GM18505 (cell line): ENCODE results near the gene AFF3.

ENCODE experiments used
- ATAC-seq: cut with Tn5 transposase; IDR thresholded peaks from one replicate; pipeline ENCODE4 v1.9.1; 2021; ENCODE audit not compliant: unreplicated experiment
- POLR2A ChIP-seq: IDR thresholded peaks from 4 replicates; pipeline ENCODE4 v1.6.1; 2011; ENCODE audit warnings: borderline replicate concordance; ENCODE audit not compliant: insufficient read depth, insufficient read length; ENCODE audit errors: extremely low read depth

The AFF3 gene, protein sequence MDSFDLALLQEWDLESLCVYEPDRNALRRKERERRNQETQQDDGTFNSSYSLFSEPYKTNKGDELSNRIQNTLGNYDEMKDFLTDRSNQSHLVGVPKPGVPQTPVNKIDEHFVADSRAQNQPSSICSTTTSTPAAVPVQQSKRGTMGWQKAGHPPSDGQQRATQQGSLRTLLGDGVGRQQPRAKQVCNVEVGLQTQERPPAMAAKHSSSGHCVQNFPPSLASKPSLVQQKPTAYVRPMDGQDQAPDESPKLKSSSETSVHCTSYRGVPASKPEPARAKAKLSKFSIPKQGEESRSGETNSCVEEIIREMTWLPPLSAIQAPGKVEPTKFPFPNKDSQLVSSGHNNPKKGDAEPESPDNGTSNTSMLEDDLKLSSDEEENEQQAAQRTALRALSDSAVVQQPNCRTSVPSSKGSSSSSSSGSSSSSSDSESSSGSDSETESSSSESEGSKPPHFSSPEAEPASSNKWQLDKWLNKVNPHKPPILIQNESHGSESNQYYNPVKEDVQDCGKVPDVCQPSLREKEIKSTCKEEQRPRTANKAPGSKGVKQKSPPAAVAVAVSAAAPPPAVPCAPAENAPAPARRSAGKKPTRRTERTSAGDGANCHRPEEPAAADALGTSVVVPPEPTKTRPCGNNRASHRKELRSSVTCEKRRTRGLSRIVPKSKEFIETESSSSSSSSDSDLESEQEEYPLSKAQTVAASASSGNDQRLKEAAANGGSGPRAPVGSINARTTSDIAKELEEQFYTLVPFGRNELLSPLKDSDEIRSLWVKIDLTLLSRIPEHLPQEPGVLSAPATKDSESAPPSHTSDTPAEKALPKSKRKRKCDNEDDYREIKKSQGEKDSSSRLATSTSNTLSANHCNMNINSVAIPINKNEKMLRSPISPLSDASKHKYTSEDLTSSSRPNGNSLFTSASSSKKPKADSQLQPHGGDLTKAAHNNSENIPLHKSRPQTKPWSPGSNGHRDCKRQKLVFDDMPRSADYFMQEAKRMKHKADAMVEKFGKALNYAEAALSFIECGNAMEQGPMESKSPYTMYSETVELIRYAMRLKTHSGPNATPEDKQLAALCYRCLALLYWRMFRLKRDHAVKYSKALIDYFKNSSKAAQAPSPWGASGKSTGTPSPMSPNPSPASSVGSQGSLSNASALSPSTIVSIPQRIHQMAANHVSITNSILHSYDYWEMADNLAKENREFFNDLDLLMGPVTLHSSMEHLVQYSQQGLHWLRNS (N-terminal part only)

DNA sequence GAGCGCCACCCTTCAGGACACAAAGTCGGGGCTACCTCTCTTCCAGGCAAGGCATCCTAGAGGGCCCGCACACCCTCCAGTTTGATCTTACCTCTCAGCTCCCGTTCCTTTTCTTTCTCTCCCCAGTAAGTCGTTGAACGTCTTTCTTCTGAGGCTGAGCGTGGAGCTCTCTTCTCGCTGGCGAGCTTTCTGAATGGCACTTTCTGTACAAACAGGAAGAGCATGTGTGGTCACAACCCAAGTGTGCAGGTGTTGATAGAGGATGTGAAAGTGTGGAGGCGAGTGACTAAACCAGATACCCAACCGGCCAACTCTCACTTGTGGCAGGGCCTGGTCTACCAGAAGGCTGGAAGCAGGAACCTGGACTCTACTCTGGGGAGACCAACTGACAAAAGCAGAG lies at the start of gene AFF3:
TSS of gene AFF3 (minus strand) at position 198 of the 400 bp plus-strand sequence. CDS start 38,136 bp downstream, outside the sequence.
- peak; percentile 95 for ATAC-seq
- peak; percentile 39 for TF ChIP-seq POLR2A

DNA sequence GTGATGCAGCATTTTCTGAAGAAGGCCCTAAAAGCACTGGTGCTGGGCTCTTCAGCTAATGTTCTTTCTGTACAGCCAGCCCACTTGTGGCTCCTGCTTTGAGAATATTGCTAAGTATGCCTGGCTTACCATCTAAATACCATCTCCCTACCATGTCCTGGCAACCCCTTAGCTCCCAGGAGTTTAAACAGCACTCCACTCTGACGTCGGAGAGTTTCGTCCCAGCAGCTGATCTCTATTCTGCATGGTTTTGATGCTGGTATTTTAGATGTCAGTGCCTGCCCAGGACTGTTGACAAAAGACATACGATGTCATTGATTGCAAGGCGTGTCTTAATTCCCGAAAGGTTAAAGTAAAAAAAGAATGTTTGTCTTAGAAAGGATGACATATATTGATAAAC lies 47.0 kb upstream of the AFF3 start:
- no peak for ATAC-seq
- no peak for TF ChIP-seq POLR2A

DNA sequence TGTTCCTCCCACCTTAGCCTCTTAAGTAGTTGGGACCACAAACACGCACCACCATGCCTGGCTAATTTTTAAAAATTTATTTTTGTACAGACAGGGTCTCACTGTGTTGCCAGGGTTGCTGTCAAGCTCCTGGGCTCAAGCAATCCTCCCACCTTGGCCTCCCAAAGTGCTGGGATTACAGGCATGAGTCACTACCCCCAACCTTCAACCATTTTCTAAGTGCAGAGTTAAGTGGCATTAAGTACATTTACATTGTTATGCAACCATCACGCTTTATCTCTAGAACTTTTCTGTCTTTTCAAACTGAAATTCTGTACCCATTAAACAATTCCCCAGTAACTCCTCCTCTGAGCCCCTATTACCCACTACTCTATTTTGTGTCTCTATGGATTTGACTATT lies 45.9 kb upstream of the AFF3 start:
- ATAC-seq = no peak
- TF ChIP-seq POLR2A = no peak

DNA sequence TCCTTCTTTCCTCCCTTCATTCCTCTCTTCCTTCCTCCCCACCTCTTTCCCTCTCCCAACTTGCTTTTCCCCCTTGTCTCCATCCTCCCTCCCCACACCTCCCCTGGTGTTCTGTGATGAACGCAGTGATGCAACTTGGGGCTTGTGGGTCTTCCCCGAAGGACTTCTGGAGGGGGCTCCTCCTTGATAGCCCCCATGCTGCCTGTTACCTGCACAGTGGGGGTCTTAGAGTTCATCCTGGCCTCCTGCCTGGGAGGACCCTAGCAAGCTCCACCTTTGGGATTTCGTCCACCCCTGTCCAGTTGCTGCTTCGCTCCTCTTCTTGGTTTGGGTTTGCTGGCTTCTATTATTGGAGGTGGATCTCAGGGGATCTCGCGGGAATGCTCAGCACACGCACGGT lies 43.7 kb upstream of the AFF3 start:
- TF ChIP-seq POLR2A = no peak
- ATAC-seq = no peak

DNA sequence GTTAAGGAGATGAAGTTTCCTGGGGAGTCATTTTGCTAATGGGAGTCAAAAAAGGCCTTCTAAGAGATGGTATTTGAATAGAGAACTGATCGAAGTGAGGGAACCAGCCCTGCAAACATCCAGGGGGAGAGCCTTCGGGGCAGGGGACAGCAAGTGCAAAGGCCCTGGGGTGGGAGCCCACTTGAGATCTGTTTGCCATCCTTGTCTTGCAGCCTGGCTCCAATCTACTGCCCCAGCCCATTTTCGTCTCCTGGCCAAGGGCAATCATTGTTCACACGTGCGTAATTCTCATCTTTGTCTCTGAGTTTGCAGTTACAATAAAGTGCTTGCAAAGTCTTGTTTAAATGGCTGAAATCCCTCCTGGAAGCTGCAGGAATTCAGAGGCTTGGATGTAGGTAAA lies 43.1 kb upstream of the AFF3 start:
- ATAC-seq = no peak
- TF ChIP-seq POLR2A = no peak

DNA sequence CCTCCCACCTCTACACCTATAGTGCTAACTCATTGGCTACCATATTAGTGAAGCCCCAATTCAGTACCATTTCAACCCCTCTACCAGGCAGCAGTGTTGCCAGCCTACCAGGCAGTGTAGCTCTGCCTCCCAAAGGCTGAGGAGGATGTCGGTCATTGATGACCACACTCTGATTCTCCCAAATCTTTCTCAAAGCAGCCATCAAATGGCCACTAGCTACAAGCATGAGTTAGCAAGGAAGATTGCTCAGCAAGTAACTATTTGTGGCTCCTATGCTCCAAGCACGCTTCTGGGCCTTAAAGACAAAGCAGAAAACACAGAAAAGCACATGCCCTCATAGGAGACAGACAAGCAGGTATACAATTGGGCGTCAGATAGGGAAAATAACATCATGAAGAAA lies 42.7 kb upstream of the AFF3 start:
- ATAC-seq = no peak
- TF ChIP-seq POLR2A = no peak

DNA sequence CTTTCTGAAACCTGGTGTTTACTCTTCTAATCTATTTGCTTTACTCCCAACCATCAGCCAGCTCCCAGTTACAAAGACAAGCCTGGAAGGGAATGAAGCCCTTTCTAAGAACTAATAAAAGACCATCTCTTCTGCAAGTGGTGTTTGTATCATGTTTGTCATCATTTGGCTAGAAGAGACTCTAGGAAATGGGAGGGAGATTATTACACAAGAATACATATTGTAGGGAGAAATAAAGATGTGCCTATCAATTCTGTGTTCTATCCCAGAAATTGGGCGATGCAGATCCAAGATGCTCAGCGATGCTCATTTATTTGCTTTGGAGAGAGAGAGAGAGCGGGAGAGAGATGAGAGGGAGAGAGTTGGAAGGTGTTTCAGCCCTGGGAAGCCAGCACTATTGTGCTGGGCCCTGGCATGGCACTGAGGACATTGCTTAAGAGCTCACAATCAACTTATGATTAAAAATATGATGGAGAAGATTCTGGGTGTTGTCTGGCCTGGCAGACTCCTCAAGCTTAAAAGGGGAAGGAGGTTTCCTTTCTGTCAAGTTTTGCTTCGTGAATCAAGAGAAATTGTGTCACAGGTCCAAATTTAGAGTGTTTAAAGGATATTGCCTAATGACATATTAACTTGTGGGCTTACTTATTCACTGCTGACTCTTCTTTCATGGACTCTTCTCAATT lies 41.8 kb upstream of the AFF3 start:
- no peak for ATAC-seq
- no peak for TF ChIP-seq POLR2A

DNA sequence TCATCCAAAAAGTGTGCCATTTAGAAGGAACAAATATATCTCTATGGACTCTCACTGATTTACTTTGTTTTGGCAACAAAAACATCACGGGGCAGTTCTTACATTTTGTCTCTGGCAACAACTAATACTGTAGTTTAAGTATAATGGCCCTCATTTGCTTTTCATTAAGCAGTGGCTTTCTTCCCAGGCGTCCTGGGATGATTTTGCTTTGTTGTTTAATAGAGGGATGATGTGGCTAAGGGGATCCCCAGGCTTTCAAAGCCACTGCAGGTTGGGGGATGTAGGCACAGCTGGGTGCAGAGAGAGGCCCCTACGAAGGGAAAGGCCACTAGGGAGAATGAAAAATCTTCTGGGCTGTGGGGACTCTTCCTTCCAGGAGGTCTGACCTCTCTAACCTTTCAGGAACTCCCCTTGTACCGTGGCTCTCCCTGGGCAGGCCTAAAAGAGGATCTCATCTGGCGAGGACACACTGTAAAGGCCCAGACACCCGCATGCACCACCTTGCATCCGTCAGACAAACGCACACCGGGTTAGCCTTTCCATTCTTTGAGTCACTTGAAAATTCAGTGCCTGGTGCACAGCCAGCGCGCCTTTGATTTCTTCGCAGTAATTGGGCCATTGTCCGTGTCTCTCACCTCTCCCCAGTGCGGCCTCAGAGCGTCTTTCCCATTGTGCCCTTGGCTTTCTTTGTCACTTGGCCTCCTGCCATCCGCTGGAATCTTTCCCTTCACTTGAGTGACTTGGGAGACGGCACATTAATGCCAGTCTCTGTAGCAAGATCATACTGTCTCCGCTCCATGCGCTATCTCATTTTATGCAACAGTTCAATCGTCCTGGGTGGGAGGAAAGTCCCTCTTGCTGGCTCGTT lies 40.3 kb upstream of the AFF3 start:
- no peak for TF ChIP-seq POLR2A
- ATAC-seq = no peak

DNA sequence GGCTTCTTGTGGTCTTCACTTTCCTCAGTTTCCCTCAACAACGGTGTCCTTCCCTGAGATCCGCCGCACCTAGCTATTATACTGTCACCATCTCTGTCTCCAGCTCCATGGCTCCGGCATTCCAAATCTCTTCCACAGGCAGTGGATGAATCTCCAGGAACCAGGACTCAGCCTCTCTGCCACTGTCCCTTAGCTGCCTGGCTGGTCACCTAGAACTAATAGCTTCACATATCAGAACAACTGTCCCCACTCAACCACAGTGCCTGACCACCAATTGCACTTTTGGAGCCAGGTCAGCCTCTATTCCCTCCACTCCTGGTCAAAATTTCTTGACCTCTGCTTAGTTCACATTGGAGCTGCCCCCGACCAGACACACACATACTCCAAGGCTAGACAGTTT lies 38.1 kb upstream of the AFF3 start:
- ATAC-seq = no peak

DNA sequence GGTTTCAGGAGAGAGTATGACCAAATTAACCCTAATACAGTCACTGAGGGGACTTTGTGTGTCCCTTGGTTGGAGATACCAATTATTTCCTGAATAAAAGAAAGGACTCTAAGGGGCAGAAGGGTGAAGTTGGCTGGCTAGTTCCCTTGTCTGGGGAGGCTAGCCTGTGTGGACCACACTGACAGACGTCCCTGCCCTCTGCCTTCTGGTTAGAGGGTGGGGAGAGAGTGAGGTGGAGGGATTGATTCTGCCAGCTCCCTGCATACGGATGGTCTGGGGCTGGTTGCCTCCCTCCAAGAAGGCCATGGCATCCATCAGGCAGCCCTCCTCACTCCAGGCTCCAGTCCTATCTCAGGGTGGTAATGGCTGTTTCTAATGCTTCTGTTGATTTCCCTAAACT lies 37.4 kb upstream of the AFF3 start:
- no peak for ATAC-seq
- no peak for TF ChIP-seq POLR2A

More for the DNA sequence above, 38.1 kb upstream of the AFF3 start:
- no peak for TF ChIP-seq POLR2A

DNA sequence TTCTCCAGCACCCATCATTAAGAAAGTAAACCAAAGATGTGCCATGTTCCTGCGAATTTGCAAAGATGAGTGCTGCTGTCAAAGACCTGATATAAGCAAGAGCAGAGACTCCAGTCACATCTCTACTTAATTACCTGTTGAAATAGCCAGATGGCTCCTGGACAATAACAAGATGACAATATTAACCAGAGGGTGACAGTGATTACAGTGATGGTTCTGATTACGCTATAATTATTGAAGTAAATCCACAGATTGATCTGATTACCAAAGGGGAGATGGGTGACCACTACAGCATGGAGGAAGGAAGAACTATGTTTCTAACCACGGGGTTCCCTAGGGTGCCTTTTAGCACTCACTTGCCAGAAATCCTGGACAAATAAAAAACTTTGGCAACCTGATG lies 36.5 kb upstream of the AFF3 start:
- TF ChIP-seq POLR2A = no peak
- ATAC-seq = no peak
